SK-N-SH treated with all-trans-retinoic acid at 6 μM for 48 hours (cell line): ENCODE results near the gene MRPL51.

ENCODE experiments used
- ATAC-seq: fragments of 200-7000 bp; cut with Tn5 transposase; 3 replicates; pipeline ENCODE4 v1.9.1; 2020; ENCODE audit warnings: mild to moderate bottlenecking, moderate library complexity
- BACH2 ChIP-seq: fragments of 250-450 bp; sonication (Bioruptor Pico); IDR thresholded peaks from 2 replicates; pipeline ENCODE4 v1.9.0; 2021; ENCODE audit warnings: mild to moderate bottlenecking, borderline replicate concordance
- CSDC2 ChIP-seq: fragments of 250-450 bp; sonication (Bioruptor Pico); IDR thresholded peaks from 2 replicates; pipeline ENCODE4 v1.5.0; 2020; ENCODE audit warnings: mild to moderate bottlenecking, moderate library complexity
- GLIS3 ChIP-seq: fragments of 250-450 bp; sonication (Bioruptor Pico); IDR thresholded peaks from 2 replicates; pipeline ENCODE4 v1.5.0; 2020; ENCODE audit warnings: mild to moderate bottlenecking, moderate library complexity
- OSR1 ChIP-seq: fragments of 250-450 bp; sonication (Bioruptor Pico); IDR thresholded peaks from 2 replicates; pipeline ENCODE4 v1.8.0; 2022; ENCODE audit warnings: moderate library complexity, mild to moderate bottlenecking, inconsistent platforms
- RARB ChIP-seq: fragments of 250-450 bp; sonication (Bioruptor Pico); IDR thresholded peaks from 2 replicates; pipeline ENCODE4 v1.8.0; 2021; ENCODE audit warnings: mild to moderate bottlenecking, moderate library complexity
- TOX ChIP-seq: fragments of 250-450 bp; sonication (Bioruptor Pico); IDR thresholded peaks from 2 replicates; pipeline ENCODE4 v1.8.0; 2021; ENCODE audit warnings: mild to moderate bottlenecking, moderate library complexity, borderline replicate concordance
- ZC3H10 ChIP-seq: fragments of 250-450 bp; sonication (Bioruptor Pico); IDR thresholded peaks from 2 replicates; pipeline ENCODE4 v1.5.1; 2021; ENCODE audit warnings: mild to moderate bottlenecking, moderate library complexity
- ZFP3 ChIP-seq: fragments of 250-450 bp; sonication (Bioruptor Pico); IDR thresholded peaks from 2 replicates; pipeline ENCODE4 v1.5.0; 2020; ENCODE audit warnings: mild to moderate bottlenecking, moderate library complexity
- ZFP30 ChIP-seq: fragments of 450-650 bp; formaldehyde crosslinking; IDR thresholded peaks from 2 replicates; pipeline ENCODE4 v1.5.0; 2022; ENCODE audit warnings: mild to moderate bottlenecking, moderate library complexity
- ZNF70 ChIP-seq: fragments of 450-650 bp; formaldehyde crosslinking; IDR thresholded peaks from 2 replicates; pipeline ENCODE4 v1.5.0; 2020; ENCODE audit warnings: mild to moderate bottlenecking, moderate library complexity
- ZNF8 ChIP-seq: fragments of 450-650 bp; formaldehyde crosslinking; IDR thresholded peaks from 2 replicates; pipeline ENCODE4 v1.5.0; 2020; ENCODE audit warnings: mild to moderate bottlenecking, moderate library complexity
- TF ChIP-seq, protein P1 (sequence below): fragments of 250-450 bp; sonication (Bioruptor Pico); IDR thresholded peaks from 2 replicates; pipeline ENCODE4 v1.8.0; 2020; ENCODE audit warnings: mild to moderate bottlenecking, moderate library complexity, borderline replicate concordance
- TF ChIP-seq, protein P2 (sequence below): fragments of 250-450 bp; sonication (Bioruptor Pico); IDR thresholded peaks from 2 replicates; pipeline ENCODE4 v1.8.0; 2021; ENCODE audit warnings: low read depth, mild to moderate bottlenecking, moderate library complexity, borderline replicate concordance
- TF ChIP-seq, protein P3 (sequence below): fragments of 250-450 bp; sonication (Bioruptor Pico); IDR thresholded peaks from 2 replicates; pipeline ENCODE4 v1.5.1; 2021; ENCODE audit warnings: mild to moderate bottlenecking, moderate library complexity
- TF ChIP-seq, protein P4 (sequence below): fragments of 250-450 bp; sonication (Bioruptor Pico); IDR thresholded peaks from 2 replicates; pipeline ENCODE4 v1.5.0; 2020; ENCODE audit warnings: mild to moderate bottlenecking, moderate library complexity
- TF ChIP-seq, protein P5 (sequence below): fragments of 250-450 bp; sonication (Bioruptor Pico); IDR thresholded peaks from 2 replicates; pipeline ENCODE4 v1.5.1; 2020; ENCODE audit warnings: low read depth, mild to moderate bottlenecking, moderate library complexity

Gene MRPL51

DNA sequence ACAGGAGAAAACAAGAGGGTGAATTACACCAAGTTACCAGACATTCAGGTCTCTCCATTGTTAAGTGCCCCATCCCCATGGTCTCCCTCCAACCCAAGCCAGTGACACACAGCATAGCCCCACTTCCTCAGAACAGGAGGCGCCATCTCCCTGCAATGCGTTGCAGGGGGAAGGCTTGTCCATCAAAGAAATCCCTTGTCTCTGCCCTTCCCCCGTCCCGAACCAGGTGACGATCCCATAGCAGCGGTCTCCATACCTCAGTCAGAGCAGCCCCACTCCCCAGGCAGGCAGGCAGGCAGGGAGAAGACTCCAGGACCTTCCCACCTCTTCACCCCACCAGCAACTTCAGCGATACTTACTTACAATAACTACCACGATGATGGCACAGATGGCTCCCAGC, 28.5 kb downstream of the MRPL51 start:
- TF ChIP-seq TOX (CRISPR knock-in tag), result no peak
- TF ChIP-seq ZFP3 (CRISPR knock-in tag), result no peak
- no peak for ATAC-seq

DNA sequence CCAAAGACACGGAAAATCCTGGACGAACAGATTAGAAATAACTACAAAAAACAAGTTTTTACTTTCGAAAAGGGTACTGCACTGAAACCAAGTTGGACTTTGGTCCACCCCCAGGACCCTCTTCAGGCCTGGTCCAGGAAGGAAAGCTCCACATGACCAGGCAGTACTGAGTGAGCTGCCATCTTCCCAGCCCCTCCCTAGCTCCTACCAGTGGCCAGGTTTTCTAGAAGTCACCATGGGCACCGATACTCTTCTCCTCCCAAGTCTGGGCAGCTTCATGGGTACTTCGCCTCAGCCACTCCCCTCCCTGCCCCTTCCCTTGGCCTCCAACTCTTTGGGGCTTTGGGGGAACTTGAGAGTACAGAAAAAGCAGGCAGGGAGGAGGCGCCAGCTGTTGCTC, 29.2 kb downstream of the MRPL51 start:
- TF ChIP-seq ZNF70 (CRISPR knock-in tag) (no peak), CSDC2 (CRISPR knock-in tag) (no peak), GLIS3 (CRISPR knock-in tag) (no peak), ZFP3 (CRISPR knock-in tag) (no peak), ZFP30 (CRISPR knock-in tag) (no peak), ZC3H10 (CRISPR knock-in tag) (no peak)
- TF ChIP-seq, protein P1, sequence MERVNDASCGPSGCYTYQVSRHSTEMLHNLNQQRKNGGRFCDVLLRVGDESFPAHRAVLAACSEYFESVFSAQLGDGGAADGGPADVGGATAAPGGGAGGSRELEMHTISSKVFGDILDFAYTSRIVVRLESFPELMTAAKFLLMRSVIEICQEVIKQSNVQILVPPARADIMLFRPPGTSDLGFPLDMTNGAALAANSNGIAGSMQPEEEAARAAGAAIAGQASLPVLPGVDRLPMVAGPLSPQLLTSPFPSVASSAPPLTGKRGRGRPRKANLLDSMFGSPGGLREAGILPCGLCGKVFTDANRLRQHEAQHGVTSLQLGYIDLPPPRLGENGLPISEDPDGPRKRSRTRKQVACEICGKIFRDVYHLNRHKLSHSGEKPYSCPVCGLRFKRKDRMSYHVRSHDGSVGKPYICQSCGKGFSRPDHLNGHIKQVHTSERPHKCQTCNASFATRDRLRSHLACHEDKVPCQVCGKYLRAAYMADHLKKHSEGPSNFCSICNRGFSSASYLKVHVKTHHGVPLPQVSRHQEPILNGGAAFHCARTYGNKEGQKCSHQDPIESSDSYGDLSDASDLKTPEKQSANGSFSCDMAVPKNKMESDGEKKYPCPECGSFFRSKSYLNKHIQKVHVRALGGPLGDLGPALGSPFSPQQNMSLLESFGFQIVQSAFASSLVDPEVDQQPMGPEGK, result no peak
- ATAC-seq, result no peak

DNA sequence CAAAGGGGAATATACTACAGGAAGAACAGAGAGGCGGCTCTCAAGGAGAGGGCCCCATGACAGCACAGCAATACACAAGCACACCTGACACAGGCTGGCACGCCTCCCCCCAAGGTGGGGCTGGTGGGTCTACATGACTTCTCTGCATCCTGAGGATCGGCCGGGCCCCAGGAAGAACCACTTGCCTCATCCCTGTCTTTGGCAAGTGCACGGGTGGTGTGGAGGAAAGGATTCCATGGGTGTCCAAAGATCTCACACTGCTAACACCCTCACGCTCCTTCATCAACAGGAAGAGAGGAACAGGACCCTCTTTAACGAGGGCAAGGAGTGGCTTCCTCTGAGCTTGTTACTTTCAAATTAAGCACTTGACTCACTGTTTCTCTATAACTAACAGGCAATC, 29.8 kb downstream of the MRPL51 start:
- no peak for ATAC-seq
- TF ChIP-seq ZFP3 (CRISPR knock-in tag) (no peak), GLIS3 (CRISPR knock-in tag) (no peak), BACH2 (CRISPR knock-in tag) (no peak), RARB (CRISPR knock-in tag) (no peak), ZNF8 (CRISPR knock-in tag) (no peak), CSDC2 (CRISPR knock-in tag) (no peak), OSR1 (CRISPR knock-in tag) (no peak), ZFP30 (CRISPR knock-in tag) (no peak)
- TF ChIP-seq, protein P2, sequence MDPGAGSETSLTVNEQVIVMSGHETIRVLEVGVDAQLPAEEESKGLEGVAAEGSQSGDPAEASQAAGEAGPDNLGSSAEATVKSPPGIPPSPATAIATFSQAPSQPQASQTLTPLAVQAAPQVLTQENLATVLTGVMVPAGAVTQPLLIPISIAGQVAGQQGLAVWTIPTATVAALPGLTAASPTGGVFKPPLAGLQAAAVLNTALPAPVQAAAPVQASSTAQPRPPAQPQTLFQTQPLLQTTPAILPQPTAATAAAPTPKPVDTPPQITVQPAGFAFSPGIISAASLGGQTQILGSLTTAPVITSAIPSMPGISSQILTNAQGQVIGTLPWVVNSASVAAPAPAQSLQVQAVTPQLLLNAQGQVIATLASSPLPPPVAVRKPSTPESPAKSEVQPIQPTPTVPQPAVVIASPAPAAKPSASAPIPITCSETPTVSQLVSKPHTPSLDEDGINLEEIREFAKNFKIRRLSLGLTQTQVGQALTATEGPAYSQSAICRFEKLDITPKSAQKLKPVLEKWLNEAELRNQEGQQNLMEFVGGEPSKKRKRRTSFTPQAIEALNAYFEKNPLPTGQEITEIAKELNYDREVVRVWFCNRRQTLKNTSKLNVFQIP, result no peak
- TF ChIP-seq, protein P3, sequence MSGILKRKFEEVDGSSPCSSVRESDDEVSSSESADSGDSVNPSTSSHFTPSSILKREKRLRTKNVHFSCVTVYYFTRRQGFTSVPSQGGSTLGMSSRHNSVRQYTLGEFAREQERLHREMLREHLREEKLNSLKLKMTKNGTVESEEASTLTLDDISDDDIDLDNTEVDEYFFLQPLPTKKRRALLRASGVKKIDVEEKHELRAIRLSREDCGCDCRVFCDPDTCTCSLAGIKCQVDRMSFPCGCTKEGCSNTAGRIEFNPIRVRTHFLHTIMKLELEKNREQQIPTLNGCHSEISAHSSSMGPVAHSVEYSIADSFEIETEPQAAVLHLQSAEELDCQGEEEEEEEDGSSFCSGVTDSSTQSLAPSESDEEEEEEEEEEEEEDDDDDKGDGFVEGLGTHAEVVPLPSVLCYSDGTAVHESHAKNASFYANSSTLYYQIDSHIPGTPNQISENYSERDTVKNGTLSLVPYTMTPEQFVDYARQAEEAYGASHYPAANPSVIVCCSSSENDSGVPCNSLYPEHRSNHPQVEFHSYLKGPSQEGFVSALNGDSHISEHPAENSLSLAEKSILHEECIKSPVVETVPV (CRISPR knock-in tag), result no peak
- TF ChIP-seq, protein P4, sequence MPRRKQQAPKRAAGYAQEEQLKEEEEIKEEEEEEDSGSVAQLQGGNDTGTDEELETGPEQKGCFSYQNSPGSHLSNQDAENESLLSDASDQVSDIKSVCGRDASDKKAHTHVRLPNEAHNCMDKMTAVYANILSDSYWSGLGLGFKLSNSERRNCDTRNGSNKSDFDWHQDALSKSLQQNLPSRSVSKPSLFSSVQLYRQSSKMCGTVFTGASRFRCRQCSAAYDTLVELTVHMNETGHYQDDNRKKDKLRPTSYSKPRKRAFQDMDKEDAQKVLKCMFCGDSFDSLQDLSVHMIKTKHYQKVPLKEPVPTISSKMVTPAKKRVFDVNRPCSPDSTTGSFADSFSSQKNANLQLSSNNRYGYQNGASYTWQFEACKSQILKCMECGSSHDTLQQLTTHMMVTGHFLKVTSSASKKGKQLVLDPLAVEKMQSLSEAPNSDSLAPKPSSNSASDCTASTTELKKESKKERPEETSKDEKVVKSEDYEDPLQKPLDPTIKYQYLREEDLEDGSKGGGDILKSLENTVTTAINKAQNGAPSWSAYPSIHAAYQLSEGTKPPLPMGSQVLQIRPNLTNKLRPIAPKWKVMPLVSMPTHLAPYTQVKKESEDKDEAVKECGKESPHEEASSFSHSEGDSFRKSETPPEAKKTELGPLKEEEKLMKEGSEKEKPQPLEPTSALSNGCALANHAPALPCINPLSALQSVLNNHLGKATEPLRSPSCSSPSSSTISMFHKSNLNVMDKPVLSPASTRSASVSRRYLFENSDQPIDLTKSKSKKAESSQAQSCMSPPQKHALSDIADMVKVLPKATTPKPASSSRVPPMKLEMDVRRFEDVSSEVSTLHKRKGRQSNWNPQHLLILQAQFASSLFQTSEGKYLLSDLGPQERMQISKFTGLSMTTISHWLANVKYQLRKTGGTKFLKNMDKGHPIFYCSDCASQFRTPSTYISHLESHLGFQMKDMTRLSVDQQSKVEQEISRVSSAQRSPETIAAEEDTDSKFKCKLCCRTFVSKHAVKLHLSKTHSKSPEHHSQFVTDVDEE, result no peak
- TF ChIP-seq, protein P5, sequence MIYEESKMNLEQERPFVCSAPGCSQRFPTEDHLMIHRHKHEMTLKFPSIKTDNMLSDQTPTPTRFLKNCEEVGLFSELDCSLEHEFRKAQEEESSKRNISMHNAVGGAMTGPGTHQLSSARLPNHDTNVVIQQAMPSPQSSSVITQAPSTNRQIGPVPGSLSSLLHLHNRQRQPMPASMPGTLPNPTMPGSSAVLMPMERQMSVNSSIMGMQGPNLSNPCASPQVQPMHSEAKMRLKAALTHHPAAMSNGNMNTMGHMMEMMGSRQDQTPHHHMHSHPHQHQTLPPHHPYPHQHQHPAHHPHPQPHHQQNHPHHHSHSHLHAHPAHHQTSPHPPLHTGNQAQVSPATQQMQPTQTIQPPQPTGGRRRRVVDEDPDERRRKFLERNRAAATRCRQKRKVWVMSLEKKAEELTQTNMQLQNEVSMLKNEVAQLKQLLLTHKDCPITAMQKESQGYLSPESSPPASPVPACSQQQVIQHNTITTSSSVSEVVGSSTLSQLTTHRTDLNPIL (CRISPR knock-in tag), result no peak
- TF ChIP-seq, protein P1, result no peak
